Inflammatory macrophage treated with lipopolysaccharide for 4 hours (primary cell): ENCODE measurements around the gene TSC1.
"Not testable (repeated sequence)": the region's sequence is repeated elsewhere in the genome, so short reads cannot be mapped to it uniquely, and the experiment has no call there.

ENCODE experiments used
- DNase-seq: peaks from one replicate; pipeline ENCODE4 v3.0.0-alpha.2; 2020

TSC1 gene

GRCh38 chr9:132944294-132945185 lies at the start of gene TSC1:
Gene TSC1 (minus strand): TSS chr9:132944616. CDS start chr9:132928872, 15,744 bp downstream.
- peak; percentile 95 for DNase-seq

DNA sequence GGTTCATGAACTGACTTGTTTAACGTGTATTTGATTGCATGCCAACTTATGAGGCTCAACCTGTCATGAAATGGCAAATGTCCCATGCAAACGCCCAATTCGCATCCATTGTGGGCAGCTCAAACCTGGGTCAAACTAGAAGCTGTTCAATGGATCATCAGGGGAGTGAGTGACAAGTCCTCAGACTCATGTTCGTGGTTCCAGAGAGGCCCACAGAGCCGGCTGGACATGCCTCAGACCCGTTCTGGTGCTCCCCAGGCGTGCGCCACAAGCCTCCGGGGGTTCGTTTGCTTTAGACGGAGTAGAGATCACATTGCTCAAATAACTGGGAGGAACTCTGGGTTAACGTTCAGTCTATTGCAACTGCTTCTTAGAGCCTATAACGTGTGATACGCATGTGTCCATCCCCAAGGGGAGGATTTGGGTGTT lies 49.1 kb upstream of the TSC1 start:
- DNase-seq = no peak

GRCh38 chr9:132991351-132992300 lies 47.2 kb upstream of the TSC1 start:
- DNase-seq = no peak

DNA sequence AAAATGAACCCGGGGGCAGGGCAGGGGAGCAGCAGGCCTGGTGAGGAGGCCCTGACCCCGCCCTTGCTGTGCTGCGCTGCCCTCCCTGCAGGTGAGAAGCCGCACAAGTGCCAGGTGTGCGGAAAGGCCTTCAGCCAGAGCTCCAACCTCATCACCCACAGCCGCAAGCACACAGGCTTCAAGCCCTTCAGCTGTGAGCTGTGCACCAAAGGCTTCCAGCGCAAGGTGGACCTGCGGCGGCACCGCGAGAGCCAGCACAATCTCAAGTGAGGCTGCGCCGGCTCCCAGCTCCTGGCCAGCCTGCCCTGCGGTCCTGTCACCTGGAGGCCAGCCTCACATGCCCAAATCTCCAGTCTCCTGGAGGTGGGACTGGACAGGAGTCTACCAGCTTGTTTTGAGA lies 46.4 kb upstream of the TSC1 start:
- no peak for DNase-seq

- DNase-seq = not testable (repeated sequence)
These were observed 45.7 kb upstream of the TSC1 start for GRCh38 chr9:132989998-132990557.

DNA sequence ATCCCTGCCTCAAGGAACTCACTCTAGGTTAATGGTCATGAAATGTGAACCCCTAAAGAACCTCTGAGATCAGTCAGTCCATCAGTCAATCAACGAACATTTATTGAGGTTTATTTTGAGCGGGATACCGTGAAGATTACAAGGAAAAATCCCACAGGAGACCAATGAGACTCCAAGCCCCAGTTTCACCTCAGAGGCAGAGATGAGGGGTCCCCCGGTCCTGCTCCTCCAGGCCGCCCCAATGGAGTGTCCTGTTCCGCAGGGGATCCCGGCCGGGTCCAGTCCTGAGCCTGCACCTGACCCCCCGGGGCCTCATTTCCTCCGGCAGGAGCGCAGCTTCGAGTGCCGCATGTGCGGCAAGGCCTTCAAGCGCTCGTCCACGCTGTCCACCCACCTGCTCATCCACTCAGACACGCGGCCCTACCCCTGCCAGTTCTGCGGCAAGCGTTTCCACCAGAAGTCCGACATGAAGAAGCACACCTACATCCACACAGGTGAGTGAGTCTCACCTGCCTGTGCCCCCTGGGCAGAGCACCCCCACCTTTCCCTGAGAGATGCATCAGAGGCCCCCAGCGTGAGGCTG lies 45.1 kb upstream of the TSC1 start:
- no peak for DNase-seq

DNA sequence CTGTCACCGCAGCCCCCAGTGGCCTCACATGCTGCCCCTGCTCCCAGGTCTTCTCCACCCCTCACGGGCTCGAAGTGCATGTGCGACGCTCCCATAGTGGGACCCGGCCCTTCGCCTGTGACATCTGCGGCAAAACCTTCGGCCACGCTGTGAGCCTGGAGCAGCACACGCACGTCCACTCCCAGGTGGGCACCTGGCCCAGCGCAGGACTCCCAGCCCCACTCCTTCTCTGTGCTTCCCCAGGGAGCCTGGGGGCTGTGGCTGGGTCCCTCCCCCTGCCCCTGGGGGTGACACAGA lies 44.5 kb upstream of the TSC1 start:
- DNase-seq = no peak

DNA sequence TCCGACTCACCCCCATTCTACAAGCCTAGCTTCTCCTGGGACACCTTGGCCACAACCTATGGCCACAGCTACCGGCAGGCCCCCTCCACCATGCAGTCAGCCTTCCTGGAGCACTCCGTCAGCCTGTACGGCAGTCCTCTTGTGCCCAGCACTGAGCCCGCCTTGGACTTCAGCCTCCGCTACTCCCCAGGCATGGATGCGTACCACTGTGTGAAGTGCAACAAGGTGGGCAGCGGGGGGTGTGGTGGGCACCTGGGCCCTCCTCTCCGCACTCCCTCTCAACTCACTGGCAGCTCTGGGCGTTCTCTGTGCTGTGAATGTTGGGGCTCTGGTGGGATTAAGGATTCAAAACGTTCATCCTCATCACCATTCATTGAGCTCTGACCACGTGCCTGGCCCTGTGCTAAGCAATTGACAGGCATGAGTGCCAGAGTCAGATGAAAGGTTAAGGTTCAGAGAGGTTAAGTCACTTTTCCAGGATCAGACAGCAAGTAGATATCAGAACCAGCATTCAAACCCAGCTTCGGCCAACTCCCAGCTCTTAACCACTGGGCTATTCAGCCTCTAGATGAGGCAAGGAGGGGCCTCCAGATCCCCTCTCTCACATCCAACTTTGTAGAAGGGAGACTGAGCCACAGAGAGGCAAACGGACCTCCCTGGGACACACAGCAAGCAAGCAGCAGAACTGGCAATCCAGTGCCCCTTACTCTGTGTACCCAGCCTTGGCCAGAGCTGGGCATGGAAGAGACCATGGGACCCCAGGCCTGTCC lies 44.0 kb upstream of the TSC1 start:
- no peak for DNase-seq

GRCh38 chr9:132986640-132987620 lies 42.5 kb upstream of the TSC1 start:
- no peak for DNase-seq

- no peak for DNase-seq
These were observed 41.7 kb upstream of the TSC1 start for GRCh38 chr9:132986114-132986513.

- no peak for DNase-seq
These were observed 41.1 kb upstream of the TSC1 start for GRCh38 chr9:132985489-132985888.

GRCh38 chr9:132985071-132985350 lies 40.6 kb upstream of the TSC1 start:
- DNase-seq = no peak

GRCh38 chr9:132984202-132985070 lies 40.0 kb upstream of the TSC1 start:
- no peak for DNase-seq

DNA sequence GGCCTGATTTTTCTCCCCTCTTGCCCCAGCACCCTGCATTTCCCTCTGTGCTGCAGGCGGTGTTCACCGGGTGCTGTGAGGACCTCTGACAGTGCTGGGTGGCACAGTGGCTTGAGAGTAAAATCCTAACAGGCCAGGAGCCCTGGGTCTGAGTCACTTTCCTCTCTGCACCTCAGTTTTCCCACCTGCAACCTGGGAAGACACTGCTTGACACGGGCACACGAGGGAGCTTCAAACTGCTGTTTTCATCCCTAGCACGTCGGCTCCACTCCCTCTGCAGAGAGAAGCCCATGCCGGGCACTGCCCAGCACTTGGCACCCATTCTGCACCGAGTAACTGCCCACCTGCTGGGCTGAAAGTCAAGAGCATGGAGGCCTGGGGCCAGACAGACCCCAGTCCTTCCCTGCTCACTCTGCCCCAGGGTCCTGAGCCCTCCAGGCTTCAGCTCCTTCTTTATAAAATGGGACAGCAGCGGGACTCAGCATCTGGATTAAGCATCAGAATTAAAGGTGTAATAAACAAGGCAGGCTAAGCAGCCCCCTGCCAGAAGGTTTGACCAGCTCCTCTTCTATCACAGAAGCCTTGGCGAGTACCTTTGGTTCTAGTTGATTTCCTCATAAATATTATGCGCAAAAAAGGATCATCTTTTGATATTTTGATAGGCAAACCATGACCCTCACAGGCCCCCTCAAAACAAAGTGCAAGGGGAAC lies 39.2 kb upstream of the TSC1 start:
- no peak for DNase-seq

GRCh38 chr9:132982458-132982857 lies 38.0 kb upstream of the TSC1 start:
- no peak for DNase-seq

- no peak for DNase-seq
These were observed 35.7 kb upstream of the TSC1 start for GRCh38 chr9:132980157-132980556.

DNA sequence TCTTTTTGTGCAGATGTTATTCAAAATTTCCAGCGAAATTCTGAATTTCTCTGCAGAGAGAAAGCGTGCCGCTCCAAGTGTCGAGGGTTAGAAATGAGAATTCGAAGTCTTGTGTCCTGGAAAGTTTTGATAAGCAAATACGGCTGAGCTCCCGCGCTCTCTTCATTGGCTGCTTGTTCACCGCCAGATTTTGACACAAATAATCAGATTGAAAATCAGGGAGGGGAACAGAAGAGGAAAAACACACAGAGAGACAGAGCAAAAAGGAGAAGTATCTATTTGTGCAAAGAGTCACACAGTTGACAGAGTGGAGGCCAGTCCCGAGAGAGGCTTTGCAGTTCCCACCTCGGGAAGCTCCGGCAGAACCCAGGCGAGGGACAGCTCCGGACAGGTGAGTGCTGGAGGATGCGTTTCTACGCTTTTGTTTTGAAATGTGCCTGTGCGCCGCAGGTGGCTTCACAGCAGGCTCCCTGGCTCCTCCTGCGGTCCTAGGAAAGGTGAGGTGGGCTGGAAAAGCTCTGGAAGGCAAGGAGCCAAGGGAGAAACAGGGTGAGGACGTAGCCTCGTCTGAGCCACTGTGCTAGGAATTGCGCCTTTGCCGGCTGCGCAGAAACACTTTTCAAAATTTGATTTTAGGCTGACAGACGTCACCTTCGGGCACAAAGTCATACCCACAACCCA lies 34.2 kb upstream of the TSC1 start, which contains the start of gene GFI1B:
GFI1B (plus strand) TSS at position 244 of the 681 bp plus-strand sequence. CDS start 7,985 bp downstream, outside the sequence.
- DNase-seq = peak; percentile 39

GRCh38 chr9:132978112-132978450 lies 33.7 kb upstream of the TSC1 start:
- no peak for DNase-seq

- no peak for DNase-seq
These were observed 32.2 kb upstream of the TSC1 start for GRCh38 chr9:132976571-132976970.
